HEK293 (cell line): ENCODE data around the gene P4HA2.

Experiments
- CTCF ChIA-PET: fragments of 350-600 bp; formaldehyde crosslinking; extraction: SDS; loops from one replicate; lab custom pipeline; 2021; ENCODE audit warnings: antibody characterized with exemption; lab: Yijun Ruan, JAX
- POLR2A ChIA-PET: fragments of 300-600 bp; formaldehyde crosslinking; extraction: SDS; loops from one replicate; lab custom pipeline; 2020; ENCODE audit warnings: antibody characterized with exemption, inconsistent platforms; lab: Yijun Ruan, JAX
- H3K27ac ChIP-seq: fragments of 200-500 bp; sonication (Bioruptor generic); 2 replicates; pipeline ENCODE4 v1.5.1; 2014; ENCODE audit warnings: low read depth, low read length, control low read depth, inconsistent platforms; ENCODE audit errors: extremely low read depth
- H3K36me3 ChIP-seq, 2 experiments: fragments of 200-500 bp in 1 of 2; sonication (Bioruptor generic) in 1 of 2; 1 replicate in 1 of 2; 2 replicates in 1 of 2; pipeline ENCODE4 v1.5.1; 2014 to 2017; ENCODE audit warnings: inconsistent platforms in 2 of 2, low read length in 2 of 2; ENCODE audit not compliant: control insufficient read depth in 2 of 2, insufficient read depth in 1 of 2
- H3K4me1 ChIP-seq: fragments of 200-500 bp; sonication (Bioruptor generic); 2 replicates; pipeline ENCODE4 v1.5.1; 2014; ENCODE audit warnings: mild to moderate bottlenecking, low read length, inconsistent platforms; ENCODE audit not compliant: control insufficient read depth, insufficient read depth
- H3K4me3 ChIP-seq: 2 replicates; pipeline ENCODE4 v1.5.1; 2011; ENCODE audit warnings: low read depth, mild to moderate bottlenecking, control low read depth, low read length, moderate library complexity
- H3K9me3 ChIP-seq: fragments of 200-500 bp; sonication (Bioruptor generic); 2 replicates; pipeline ENCODE4 v1.5.1; 2014; ENCODE audit warnings: low read depth, low read length, inconsistent platforms; ENCODE audit not compliant: control insufficient read depth, insufficient read depth
- PRDM2 ChIP-seq: fragments of 450-650 bp; formaldehyde crosslinking; IDR thresholded peaks from 2 replicates; pipeline ENCODE4 v1.5.1; 2016; ENCODE audit warnings: missing biosample characterization, missing genetic modification characterization, borderline replicate concordance
- YY2 ChIP-seq: fragments of 450-650 bp; formaldehyde crosslinking; IDR thresholded peaks from 2 replicates; pipeline ENCODE4 v1.5.1; 2016; ENCODE audit warnings: missing biosample characterization, missing genetic modification characterization
- ZBTB1 ChIP-seq: fragments of 450-650 bp; formaldehyde crosslinking; IDR thresholded peaks from 2 replicates; pipeline ENCODE4 v1.5.1; 2016; ENCODE audit warnings: missing biosample characterization, missing genetic modification characterization
- ZNF16 ChIP-seq: fragments of 450-650 bp; formaldehyde crosslinking; IDR thresholded peaks from 2 replicates; pipeline ENCODE4 v1.5.1; 2016; ENCODE audit warnings: low read depth, missing biosample characterization, missing genetic modification characterization
- ZNF19 ChIP-seq: fragments of 450-650 bp; formaldehyde crosslinking; IDR thresholded peaks from 2 replicates; pipeline ENCODE4; 2016; ENCODE audit warnings: missing biosample characterization, missing genetic modification characterization, low read depth
- ZNF214 ChIP-seq: fragments of 450-650 bp; formaldehyde crosslinking; IDR thresholded peaks from 2 replicates; pipeline ENCODE4 v1.5.1; 2017; ENCODE audit warnings: missing biosample characterization, mild to moderate bottlenecking, missing genetic modification characterization, borderline replicate concordance
- ZNF23 ChIP-seq: fragments of 450-650 bp; formaldehyde crosslinking; IDR thresholded peaks from 2 replicates; pipeline ENCODE4 v1.5.1; 2016; ENCODE audit warnings: missing biosample characterization, missing genetic modification characterization, borderline replicate concordance
- ZNF266 ChIP-seq: fragments of 450-650 bp; formaldehyde crosslinking; IDR thresholded peaks from 2 replicates; pipeline ENCODE4 v1.5.1; 2016; ENCODE audit warnings: missing biosample characterization, missing genetic modification characterization, low read depth
- ZNF391 ChIP-seq: fragments of 450-650 bp; formaldehyde crosslinking; IDR thresholded peaks from 2 replicates; pipeline ENCODE4 v1.5.1; 2016; ENCODE audit warnings: low read depth, missing biosample characterization, missing genetic modification characterization, borderline replicate concordance
- ZNF394 ChIP-seq: fragments of 450-650 bp; formaldehyde crosslinking; IDR thresholded peaks from 2 replicates; pipeline ENCODE4 v1.5.1; 2016; ENCODE audit warnings: missing biosample characterization, missing genetic modification characterization, mild to moderate bottlenecking, moderate library complexity, borderline replicate concordance
- ZNF473 ChIP-seq: fragments of 450-650 bp; formaldehyde crosslinking; IDR thresholded peaks from 2 replicates; pipeline ENCODE4 v1.5.1; 2017; ENCODE audit warnings: missing biosample characterization, missing genetic modification characterization
- ZNF513 ChIP-seq: fragments of 450-650 bp; IDR thresholded peaks from 2 replicates; pipeline ENCODE4 v1.5.1; 2018; ENCODE audit warnings: missing biosample characterization, missing genetic modification characterization
- ZNF629 ChIP-seq: fragments of 450-650 bp; formaldehyde crosslinking; IDR thresholded peaks from 2 replicates; pipeline ENCODE4 v1.5.1; 2017; ENCODE audit warnings: missing biosample characterization, missing genetic modification characterization
- ZNF639 ChIP-seq: fragments of 450-650 bp; formaldehyde crosslinking; IDR thresholded peaks from 2 replicates; pipeline ENCODE4 v1.5.1; 2016; ENCODE audit warnings: missing biosample characterization, missing genetic modification characterization
- ZNF670 ChIP-seq: fragments of 450-650 bp; formaldehyde crosslinking; IDR thresholded peaks from 2 replicates; pipeline ENCODE4 v1.5.1; 2016; ENCODE audit warnings: missing biosample characterization, missing genetic modification characterization, low read depth
- ZNF701 ChIP-seq: fragments of 450-650 bp; formaldehyde crosslinking; IDR thresholded peaks from 2 replicates; pipeline ENCODE4 v1.5.1; 2016; ENCODE audit warnings: missing biosample characterization, missing genetic modification characterization
- ZSCAN30 ChIP-seq: fragments of 450-650 bp; IDR thresholded peaks from 2 replicates; pipeline ENCODE4 v1.5.1; 2018; ENCODE audit warnings: missing biosample characterization, mild to moderate bottlenecking, missing genetic modification characterization, moderate library complexity
- TF ChIP-seq, protein P1 (sequence below): fragments of 450-650 bp; formaldehyde crosslinking; IDR thresholded peaks from 2 replicates; pipeline ENCODE4 v1.5.1; 2016; ENCODE audit warnings: missing biosample characterization, missing genetic modification characterization
- TF ChIP-seq, protein P2 (sequence below): fragments of 450-650 bp; formaldehyde crosslinking; IDR thresholded peaks from 2 replicates; pipeline ENCODE4 v1.5.1; 2016; ENCODE audit warnings: missing biosample characterization, missing genetic modification characterization

Gene P4HA2

DNA sequence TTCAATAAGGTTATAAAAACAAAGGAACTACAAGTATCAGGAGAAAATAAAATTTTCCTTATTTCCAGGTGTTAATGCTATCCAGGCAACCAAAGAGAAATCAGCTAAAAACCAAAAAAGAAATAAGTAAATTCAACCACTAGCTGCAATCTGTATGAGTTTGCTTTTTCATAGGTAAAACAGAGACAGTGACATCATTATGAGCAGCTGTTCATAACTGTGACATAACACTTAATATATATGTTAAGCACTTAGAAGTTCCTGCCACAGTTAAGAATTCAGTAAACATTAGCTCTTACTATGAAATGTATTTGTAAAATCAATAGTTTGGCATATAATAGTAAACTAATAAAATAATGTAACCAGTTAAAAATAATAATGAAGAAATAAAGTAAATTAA is 20.9 kb downstream of the P4HA2 start:
- Histone ChIP-seq H3K36me3 (peaks cover 0 to 84% of the 10 kb centered on the region in 2 experiments; a peak in 1 of 3 replicates), H3K27ac (no peak overlapping the region), H3K4me1 (no peaks in the 10 kb centered on the region), H3K9me3 (no peaks in the 10 kb centered on the region), H3K4me3 (no peak overlapping the region)
- ChIA-PET POLR2A (interaction anchor here (1.6 kb wide), 1 partner anchor 21 kb away, joined by 5 read pairs; the partner anchor contains the start of gene P4HA2), CTCF (interaction anchor here (0.8 to 2.4 kb wide), 2 partner anchors 16 to 25 kb away, joined by 4 to 12 read pairs; no protein-coding TSS in a partner anchor)
- no peak for TF ChIP-seq ZSCAN30
- TF ChIP-seq ZNF670 (tag by site-specific recombination), result no peak
- no peak for TF ChIP-seq ZNF19
- TF ChIP-seq ZNF513, result no peak
- no peak for TF ChIP-seq ZNF266 (tag by site-specific recombination)
- TF ChIP-seq, protein P1, sequence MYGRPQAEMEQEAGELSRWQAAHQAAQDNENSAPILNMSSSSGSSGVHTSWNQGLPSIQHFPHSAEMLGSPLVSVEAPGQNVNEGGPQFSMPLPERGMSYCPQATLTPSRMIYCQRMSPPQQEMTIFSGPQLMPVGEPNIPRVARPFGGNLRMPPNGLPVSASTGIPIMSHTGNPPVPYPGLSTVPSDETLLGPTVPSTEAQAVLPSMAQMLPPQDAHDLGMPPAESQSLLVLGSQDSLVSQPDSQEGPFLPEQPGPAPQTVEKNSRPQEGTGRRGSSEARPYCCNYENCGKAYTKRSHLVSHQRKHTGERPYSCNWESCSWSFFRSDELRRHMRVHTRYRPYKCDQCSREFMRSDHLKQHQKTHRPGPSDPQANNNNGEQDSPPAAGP, result no peak
- no peak for TF ChIP-seq ZNF473 (tag by site-specific recombination)
- no peak for TF ChIP-seq ZNF701
- TF ChIP-seq, protein P2, sequence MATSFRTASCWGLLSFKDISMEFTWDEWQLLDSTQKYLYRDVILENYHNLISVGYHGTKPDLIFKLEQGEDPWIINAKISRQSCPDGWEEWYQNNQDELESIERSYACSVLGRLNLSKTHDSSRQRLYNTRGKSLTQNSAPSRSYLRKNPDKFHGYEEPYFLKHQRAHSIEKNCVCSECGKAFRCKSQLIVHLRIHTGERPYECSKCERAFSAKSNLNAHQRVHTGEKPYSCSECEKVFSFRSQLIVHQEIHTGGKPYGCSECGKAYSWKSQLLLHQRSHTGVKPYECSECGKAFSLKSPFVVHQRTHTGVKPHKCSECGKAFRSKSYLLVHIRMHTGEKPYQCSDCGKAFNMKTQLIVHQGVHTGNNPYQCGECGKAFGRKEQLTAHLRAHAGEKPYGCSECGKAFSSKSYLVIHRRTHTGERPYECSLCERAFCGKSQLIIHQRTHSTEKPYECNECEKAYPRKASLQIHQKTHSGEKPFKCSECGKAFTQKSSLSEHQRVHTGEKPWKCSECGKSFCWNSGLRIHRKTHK, result no peak
- no peak for TF ChIP-seq ZBTB1 (tag by site-specific recombination)
- TF ChIP-seq ZNF629 (tag by site-specific recombination), result no peak
- TF ChIP-seq ZNF394, result no peak
- TF ChIP-seq ZNF16 (tag by site-specific recombination), result no peak
- TF ChIP-seq ZNF639, result no peak
- no peak for TF ChIP-seq PRDM2 (tag by site-specific recombination)
- TF ChIP-seq ZNF391 (tag by site-specific recombination), result no peak
- no peak for TF ChIP-seq ZNF23 (tag by site-specific recombination)
- TF ChIP-seq YY2 (tag by site-specific recombination), result no peak
- no peak for TF ChIP-seq ZNF214
- TF ChIP-seq, all 188 proteins: peak for 0
